Liver (tissue), 3 donors: ENCODE data around the gene SH2D6.

ENCODE experiments used
- ATF3 ChIP-seq: IDR thresholded peaks from 2 replicates; pipeline ENCODE4 v1.6.1; 2016; ENCODE audit warnings: antibody characterized with exemption
- CTCF ChIP-seq: fragments of 150-350 bp; IDR thresholded peaks from 2 replicates; pipeline ENCODE4 v1.5.1; 2017; ENCODE audit warnings: improper control_type of control experiment, low read depth, low read length; ENCODE audit not compliant: missing input control
- HNF4G ChIP-seq: IDR thresholded peaks from 2 replicates; pipeline ENCODE4 v1.6.1; 2016; ENCODE audit warnings: antibody characterized with exemption
- JUND ChIP-seq, 2 donors: IDR thresholded peaks; 2 replicates each; pipeline ENCODE4 v1.6.1; 2016; ENCODE audit warnings: antibody characterized with exemption in 2 of 2
- MAX ChIP-seq: IDR thresholded peaks from 2 replicates; pipeline ENCODE4 v1.6.1; 2016; ENCODE audit warnings: antibody characterized with exemption
- REST ChIP-seq: IDR thresholded peaks from 2 replicates; pipeline ENCODE4 v1.6.1; 2016; ENCODE audit warnings: antibody characterized with exemption, mild to moderate bottlenecking
- TAF1 ChIP-seq: conservative IDR thresholded peaks from 2 replicates; pipeline ENCODE4 v1.6.1; 2016; ENCODE audit warnings: antibody characterized with exemption, mild to moderate bottlenecking
- YY1 ChIP-seq: IDR thresholded peaks from 2 replicates; pipeline ENCODE4 v1.6.1; 2016; ENCODE audit warnings: antibody characterized with exemption, mild to moderate bottlenecking
- ZBTB33 ChIP-seq: IDR thresholded peaks from 2 replicates; pipeline ENCODE4 v1.6.1; 2016; ENCODE audit warnings: antibody characterized with exemption
- donor health status: healthy.
- donor health status: healthy.

- TF ChIP-seq CTCF (no peak), JUND (IDR thresholded peaks at IDR 0.05) (no peak), ATF3 (no peak), TAF1 (no peak), MAX (no peak), YY1 (no peak), REST (no peak), ZBTB33 (no peak), HNF4G (no peak)
Measured at GRCh38 chr2:85393836-85394235, 24.7 kb upstream of the SH2D6 start.
